Stimulated activated CD4-positive, alpha-beta T cell treated with anti-CD3 and anti-CD28 coated beads, Interleukin-1b, Interleukin-23, amount 100 ng/mL, for 4 hours (primary cell): Measurements from ENCODE around the gene MACROD2.
"Not testable (repeated sequence)": the region's sequence is repeated elsewhere in the genome, so short reads cannot be mapped to it uniquely, and the experiment has no call there.

ENCODE experiments used
- DNase-seq, 2 donors: peaks; one replicate each; pipeline ENCODE4 v3.0.0-alpha.2; 2020; ENCODE audit warnings: low read depth in 2 of 2

MACROD2 gene

GRCh38 chr20:15805154-15805553 lies 1809.8 kb downstream of the MACROD2 start:
- no peak for DNase-seq

GRCh38 chr20:15806105-15806504 lies 1810.8 kb downstream of the MACROD2 start:
- no peak for DNase-seq

GRCh38 chr20:15807271-15807670 lies 1812.0 kb downstream of the MACROD2 start:
- DNase-seq, result no peak

- DNase-seq, result not testable (repeated sequence)
These were observed 1812.5 kb downstream of the MACROD2 start for GRCh38 chr20:15807771-15808170.

- DNase-seq, result no peak
These were observed 1816.6 kb downstream of the MACROD2 start for GRCh38 chr20:15811951-15812350.

GRCh38 chr20:15812696-15813095 lies 1817.4 kb downstream of the MACROD2 start:
- no peak for DNase-seq

- no peak for DNase-seq
These were observed 1819.0 kb downstream of the MACROD2 start for GRCh38 chr20:15814360-15814759.

GRCh38 chr20:15814911-15815310 lies 1819.6 kb downstream of the MACROD2 start:
- no peak for DNase-seq

GRCh38 chr20:15817351-15817750 lies 1822.0 kb downstream of the MACROD2 start:
- no peak for DNase-seq

- no peak for DNase-seq
These were observed 1823.3 kb downstream of the MACROD2 start for GRCh38 chr20:15818651-15819071.

- no peak for DNase-seq
These were observed 1828.4 kb downstream of the MACROD2 start for GRCh38 chr20:15823718-15824117.

- DNase-seq, result no peak
These were observed 1832.3 kb downstream of the MACROD2 start for GRCh38 chr20:15827628-15828027.

GRCh38 chr20:15831201-15831600 lies 1835.9 kb downstream of the MACROD2 start:
- DNase-seq, result no peak

GRCh38 chr20:15832512-15832911 lies 1837.2 kb downstream of the MACROD2 start:
- DNase-seq, result no peak

GRCh38 chr20:15834857-15835256 lies 1839.5 kb downstream of the MACROD2 start:
- DNase-seq, result no peak

GRCh38 chr20:15835811-15836210 lies 1840.5 kb downstream of the MACROD2 start:
- no peak for DNase-seq

GRCh38 chr20:15836634-15837033 lies 1841.3 kb downstream of the MACROD2 start:
- no peak for DNase-seq

- DNase-seq, result no peak
These were observed 1842.2 kb downstream of the MACROD2 start for GRCh38 chr20:15837563-15837962.

GRCh38 chr20:15838466-15838865 lies 1843.2 kb downstream of the MACROD2 start:
- DNase-seq, result no peak

GRCh38 chr20:15840636-15841301 lies 1845.5 kb downstream of the MACROD2 start:
- DNase-seq, result no peak

GRCh38 chr20:15842872-15843271 lies 1847.6 kb downstream of the MACROD2 start:
- no peak for DNase-seq

- no peak for DNase-seq
These were observed 1848.5 kb downstream of the MACROD2 start for GRCh38 chr20:15843777-15844176.

GRCh38 chr20:15847196-15847784 lies 1852.0 kb downstream of the MACROD2 start:
- DNase-seq, result no peak

GRCh38 chr20:15848126-15848525 lies 1852.8 kb downstream of the MACROD2 start:
- DNase-seq, result no peak
